GM12878 (cell line): Measurements from ENCODE around the gene TIE1. TPM values are rescaled to one million over a fixed set of nuclear protein-coding genes. Genes with fewer than 3 reads are reported as not detected.

Experiments
- ATAC-seq: fragments of 200-7000 bp; cut with Tn5 transposase; 3 replicates; pipeline ENCODE4 v1.9.1; 2020; ENCODE audit warnings: mild to moderate bottlenecking, moderate library complexity
- BruUV-seq: library from RNA; stranded (reverse); fragments of 400-500 nt; replicated peaks from 2 replicates; lab custom pipeline; 2021; lab: Mats Ljungman, UMichigan
- CTCF ChIA-PET: fragments of 300-600 bp; sonication (Branson Sonifier 250); formaldehyde crosslinking; extraction: SDS; loops from one replicate; lab custom pipeline; 2021; ENCODE audit warnings: inconsistent platforms; lab: Yijun Ruan, JAX
- POLR2A ChIA-PET: fragments of 350-600 bp; formaldehyde crosslinking; extraction: SDS; loops from one replicate; lab custom pipeline; 2021; ENCODE audit warnings: inconsistent platforms; lab: Charles Lee
- RAD21 ChIA-PET: fragments of 300-600 bp; sonication (Branson Sonifier 250); formaldehyde crosslinking; loops from one replicate; lab custom pipeline; 2023; ENCODE audit warnings: antibody characterized with exemption; ENCODE audit not compliant: unreplicated experiment; lab: Charles Lee
- SMC1A ChIA-PET: fragments of 300-600 bp; sonication (Branson Sonifier 250); formaldehyde crosslinking; loops from one replicate; lab custom pipeline; 2023; ENCODE audit not compliant: unreplicated experiment, uncharacterized antibody; lab: Charles Lee
- DNase-seq: peaks from one replicate; pipeline ENCODE4 v3.0.0-alpha.2; 2011; ENCODE audit warnings: low read depth, low spot score
- FAIRE-seq: peaks from 3 replicates; lab custom pipeline; 2011; peaks lifted over from hg19 to GRCh38; lab: Jason Lieb, UNC
- H2AFZ ChIP-seq: 2 replicates; pipeline ENCODE4 v1.6.0; 2011; ENCODE audit warnings: low read depth, low read length, control low read depth; ENCODE audit not compliant: control insufficient read depth
- H3K27ac ChIP-seq: 2 replicates; pipeline ENCODE4 v1.5.1; 2011; ENCODE audit warnings: control low read depth; ENCODE audit not compliant: control insufficient read depth, insufficient read depth
- H3K27me3 ChIP-seq, 2 experiments: replicated peaks in 1 of 2; 2 replicates each; pipeline versions ENCODE4 v1.6.0 to v1.6.1; 2011; ENCODE audit warnings: low read length in 1 of 2; ENCODE audit not compliant: control insufficient read depth in 2 of 2, insufficient read depth in 2 of 2
- H3K36me3 ChIP-seq, 2 experiments: 2 replicates each; pipeline ENCODE4 v1.5.1; 2011; ENCODE audit warnings: low read length in 1 of 2; ENCODE audit not compliant: control insufficient read depth in 2 of 2, insufficient read depth in 2 of 2
- H3K4me1 ChIP-seq: 2 replicates; pipeline ENCODE4 v1.6.1; 2011; ENCODE audit warnings: mild to moderate bottlenecking, low read length, moderate library complexity, mixed read lengths; ENCODE audit not compliant: control insufficient read depth, insufficient read depth
- H3K4me2 ChIP-seq: 2 replicates; pipeline ENCODE4 v1.6.0; 2011; ENCODE audit warnings: control low read depth; ENCODE audit not compliant: control insufficient read depth, insufficient read depth
- H3K4me3 ChIP-seq: fragments of 200-600 bp; sonication (generic); 2 replicates; pipeline ENCODE4 v1.5.1; 2016
- H3K79me2 ChIP-seq: 2 replicates; pipeline ENCODE4 v1.6.0; 2011; ENCODE audit warnings: low read length; ENCODE audit not compliant: control insufficient read depth, insufficient read depth
- H3K9ac ChIP-seq: 2 replicates; pipeline ENCODE4 v1.8.0; 2011; ENCODE audit warnings: low read length, control low read depth, mixed read lengths; ENCODE audit not compliant: control insufficient read depth, insufficient read depth
- H3K9me3 ChIP-seq: replicated peaks from 3 replicates; pipeline ENCODE4 v1.5.1; 2011; ENCODE audit warnings: mild to moderate bottlenecking, low read length; ENCODE audit not compliant: control insufficient read depth, insufficient read depth
- H4K20me1 ChIP-seq: 2 replicates; pipeline ENCODE4 v1.6.0; 2011; ENCODE audit not compliant: control insufficient read depth, insufficient read depth
- CEBPB ChIP-seq, 2 experiments: fragments of 150-350 bp in 1 of 2; IDR thresholded peaks; 2 replicates each; pipeline ENCODE4 v1.6.1; 2012 to 2014; ENCODE audit warnings: low read depth in 2 of 2, low read length in 2 of 2, borderline replicate concordance in 1 of 2, inconsistent platforms in 1 of 2
- CHD2 ChIP-seq: IDR thresholded peaks from 2 replicates; pipeline ENCODE4 v1.6.1; 2011; ENCODE audit warnings: low read depth, low read length, improper control_type of control experiment, borderline replicate concordance
- CHD4 ChIP-seq: fragments of 200-600 bp; sonication (generic); IDR thresholded peaks from 2 replicates; pipeline ENCODE4 v1.6.1; 2016; ENCODE audit warnings: mild to moderate bottlenecking
- HDAC2 ChIP-seq: fragments of 200-600 bp; sonication (generic); IDR thresholded peaks from 2 replicates; pipeline ENCODE4 v1.6.1; 2017
- KDM1A ChIP-seq: fragments of 200-600 bp; sonication (generic); IDR thresholded peaks from 2 replicates; pipeline ENCODE4 v1.6.1; 2016; ENCODE audit warnings: borderline replicate concordance
- NR2F1 ChIP-seq: fragments of 450-650 bp; conservative IDR thresholded peaks from 2 replicates; pipeline ENCODE4 v1.6.1; 2017; ENCODE audit warnings: mild to moderate bottlenecking
- NRF1 ChIP-seq: conservative IDR thresholded peaks from 2 replicates; pipeline ENCODE4 v1.6.1; 2011; ENCODE audit warnings: mild to moderate bottlenecking, low read depth, low read length, improper control_type of control experiment
- PAX5 ChIP-seq: IDR thresholded peaks from 2 replicates; pipeline ENCODE4 v1.6.1; 2011; ENCODE audit warnings: low read depth, low read length, borderline replicate concordance
- PRDM15 ChIP-seq: fragments of 450-650 bp; formaldehyde crosslinking; IDR thresholded peaks from 2 replicates; pipeline ENCODE4 v1.4.0; 2020; ENCODE audit warnings: mild to moderate bottlenecking, moderate library complexity
- RAD21 ChIP-seq: IDR thresholded peaks from 2 replicates; pipeline ENCODE4 v1.6.1; 2011; ENCODE audit warnings: mild to moderate bottlenecking, low read depth, low read length, moderate library complexity; ENCODE audit not compliant: insufficient read depth
- RCOR1 ChIP-seq: conservative IDR thresholded peaks from 2 replicates; pipeline ENCODE4 v1.6.1; 2012; ENCODE audit warnings: low read depth, low read length, improper control_type of control experiment
- SIN3A ChIP-seq: IDR thresholded peaks from 2 replicates; pipeline ENCODE4 v1.6.1; 2012; ENCODE audit warnings: low read depth, low read length, improper control_type of control experiment
- STAT1 ChIP-seq: fragments of 450-650 bp; conservative IDR thresholded peaks from 2 replicates; pipeline ENCODE4 v1.6.1; 2014; ENCODE audit warnings: antibody characterized with exemption, mild to moderate bottlenecking
- TAF1 ChIP-seq: IDR thresholded peaks from 2 replicates; pipeline ENCODE4 v1.6.1; 2011; ENCODE audit warnings: mild to moderate bottlenecking, low read depth, low read length, borderline replicate concordance
- USF2 ChIP-seq: IDR thresholded peaks from 2 replicates; pipeline ENCODE4 v1.6.1; 2011; ENCODE audit warnings: low read depth, low read length, improper control_type of control experiment, borderline replicate concordance
- ZNF24 ChIP-seq: fragments of 450-650 bp; IDR thresholded peaks from 2 replicates; pipeline ENCODE4 v1.6.1; 2017; ENCODE audit warnings: antibody characterized with exemption, mild to moderate bottlenecking
- WGBS: methylation state at CpG from one replicate; pipeline ENCODE4 v1.1.6; 2016; ENCODE audit warnings: low lambda C conversion rate; ENCODE audit not compliant: insufficient replicate concordance, insufficient coverage; ENCODE audit errors: missing lambda C conversion rate; 5-methylcytosine and 5-hydroxymethylcytosine counted together
- in situ Hi-C: fragments of 300-500 bp; cut with MboI; formaldehyde crosslinking; loops from 9 replicates; pipeline ENCODE4 v1.14.3; 2018; ENCODE audit warnings: mixed read lengths
- intact Hi-C: fragments of 100-400 bp; cut with micrococcal nuclease; formaldehyde crosslinking; loops from one replicate; pipeline ENCODE4 v1.14.2; 2022; ENCODE audit not compliant: unreplicated experiment
- polyA plus RNA-seq, 11 experiments: library from polyadenylated mRNA; depleted of rRNA in 4 of 11; unstranded in 6 of 11; stranded (reverse) in 5 of 11; fragments of >200 nt; fragmentation: Nextera tagmentation in 4 of 11; fragmentation: Illumina TruSeq in 1 of 11; extraction: Ambion mirVana in 4 of 11; extraction: Trizol in 1 of 11; gene quantifications; 1 replicate in 1 of 11; 2 replicates in 10 of 11; pipeline versions ENCODE4 v1.2.1 to v1.2.3, GENCODE V29; 2011 to 2016; ENCODE audit warnings: inconsistent platforms in 2 of 11, missing spikeins in 2 of 11, low read depth in 1 of 11
- total RNA-seq, 4 experiments: library from RNA; depleted of rRNA in 3 of 4; stranded (reverse); fragments of >200 nt in 3 of 4; fragmentation: Illumina TruSeq in 1 of 4; extraction: Trizol in 1 of 4; gene quantifications; 2 replicates each; pipeline versions ENCODE4 v1.2.1 to v1.2.3, GENCODE V29; 2013 to 2021

The TIE1 gene
- total and polyA plus RNA-seq, 10 of the 15 experiments (the other 5 are each of a cell fraction or from before 2014, with no cell fraction given) = 0.26 to 3.9 (median 1.3) TPM

DNA sequence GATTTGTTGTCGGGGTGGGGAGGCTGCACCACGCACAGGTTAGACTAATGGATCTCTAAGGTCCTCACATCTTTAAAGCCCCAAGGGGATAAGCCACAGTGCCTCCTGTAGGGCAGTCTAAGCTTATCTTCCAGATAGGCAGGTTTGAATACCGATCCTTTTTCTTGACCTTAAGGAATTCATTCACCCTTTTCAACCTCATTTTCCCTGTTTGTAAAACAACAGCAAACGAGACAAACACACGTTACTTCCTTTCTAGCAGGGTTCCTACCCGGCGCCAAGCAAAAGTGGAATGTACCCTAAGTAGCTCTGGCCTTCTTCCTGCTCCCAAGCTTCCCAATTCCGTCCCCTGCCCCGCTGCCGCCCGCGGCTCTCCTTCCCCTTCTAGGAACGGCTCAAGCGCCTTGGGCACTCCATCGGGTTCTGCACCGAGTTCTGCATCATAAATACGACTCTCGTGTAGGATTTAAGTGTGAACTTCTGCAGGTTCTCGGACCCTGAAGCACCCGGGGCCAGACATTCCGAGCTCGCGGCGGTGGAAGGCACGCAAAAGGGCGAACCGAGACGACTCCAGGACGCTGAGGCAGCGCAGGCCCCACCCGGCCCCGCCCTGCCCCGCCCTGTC lies 57.5 kb downstream of the TIE1 start (continued):
- TF ChIP-seq RAD21 = peak; percentile 57
- no peak for TF ChIP-seq KDM1A
- peak; percentile 57; the same call in 1 of the 2 replicates for TF ChIP-seq NR2F1
- TF ChIP-seq RCOR1 = no peak

DNA sequence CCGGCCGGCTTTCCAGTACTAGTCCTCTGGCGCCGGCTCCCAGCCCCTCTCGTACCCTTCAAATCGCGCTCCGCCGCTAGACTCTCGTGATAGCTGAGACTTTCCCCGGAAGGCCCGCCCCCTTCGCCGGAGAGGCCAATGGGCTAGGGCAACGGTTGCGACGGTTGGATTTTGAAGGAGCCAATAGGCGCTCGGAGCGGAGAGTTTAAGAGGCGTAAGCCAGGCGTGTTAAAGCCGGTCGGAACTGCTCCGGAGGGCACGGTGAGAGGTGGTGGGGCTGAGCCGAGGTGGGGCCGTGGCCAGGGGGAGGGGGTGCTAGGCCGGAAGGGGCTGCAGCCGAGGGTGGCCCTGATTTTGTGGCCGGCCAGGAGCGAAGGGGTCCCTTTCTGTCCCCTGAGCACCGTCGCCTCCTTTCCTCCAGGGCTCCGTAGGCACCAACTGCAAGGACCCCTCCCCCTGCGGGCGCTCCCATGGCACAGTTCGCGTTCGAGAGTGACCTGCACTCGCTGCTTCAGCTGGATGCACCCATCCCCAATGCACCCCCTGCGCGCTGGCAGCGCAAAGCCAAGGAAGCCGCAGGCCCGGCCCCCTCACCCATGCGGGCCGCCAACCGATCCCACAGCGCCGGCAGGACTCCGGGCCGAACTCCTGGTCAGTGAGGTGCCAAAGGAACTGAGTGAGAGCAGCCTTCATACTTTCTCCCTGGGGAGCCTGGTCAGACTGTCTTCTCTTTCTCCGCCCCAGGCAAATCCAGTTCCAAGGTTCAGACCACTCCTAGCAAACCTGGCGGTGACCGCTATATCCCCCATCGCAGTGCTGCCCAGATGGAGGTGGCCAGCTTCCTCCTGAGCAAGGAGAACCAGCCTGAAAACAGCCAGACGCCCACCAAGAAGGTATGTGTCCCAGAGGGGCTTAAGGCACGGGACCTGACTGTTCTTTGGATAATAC lies 58.2 kb downstream of the TIE1 start, which contains the start of gene CDC20:
CDC20 (plus strand) TSS at position 236 of the 948 bp plus-strand sequence; CDS start at position 471, 235 bp downstream.
- H2AFZ ChIP-seq = peak within 1 kb of the TSS; percentile 92
- CTCF ChIA-PET = interaction anchor here (1.0 to 3.1 kb wide), 9 partner anchors 9 to 140 kb away, joined by 3 to 44 read pairs (median 6); partner anchors contain the start of genes ELOVL1, HYI, MED8 and SZT2
- H3K27ac ChIP-seq = peak within 1 kb of the TSS; percentile 87
- peaks cover 10% of the 10 kb centered on the region for H3K4me1 ChIP-seq
- ATAC-seq = peak; percentile 98
- H4K20me1 ChIP-seq = no peaks in the 10 kb centered on the region
- RAD21 ChIA-PET = interaction anchor here (0.7 to 3.2 kb wide), 16 partner anchors 9 to 446 kb away, joined by 3 to 49 read pairs (median 6); partner anchors contain the start of gene ELOVL1
- H3K36me3 ChIP-seq = peaks cover 11 to 13% of the 10 kb centered on the region in 2 experiments
- WGBS = under 1% methylated on average over 43 of the region's 59 CpGs
- no peaks in the 10 kb centered on the region for H3K27me3 ChIP-seq
- peak within 1 kb of the TSS; percentile 92 for H3K4me3 ChIP-seq
- in situ Hi-C loops = no loop called here
- SMC1A ChIA-PET = interaction anchor here (0.7 to 4.5 kb wide), 11 partner anchors 9 to 135 kb away, joined by 3 to 26 read pairs (median 6); partner anchors contain the start of genes ELOVL1, MED8 and SZT2
- POLR2A ChIA-PET = interaction anchor here (1.0 to 3.0 kb wide), 8 partner anchors 9 to 291 kb away, joined by 3 to 25 read pairs (median 6); partner anchors contain the start of genes ELOVL1, KDM4A, MED8 and SZT2
- TSS peak; percentile 84 for BruUV-seq
- H3K9ac ChIP-seq = peak within 1 kb of the TSS; percentile 95
- DNase-seq = peak; percentile 89
- intact Hi-C loops = loop anchor here (2.0 kb wide), 1 partner anchor 120 kb away; no protein-coding TSS in a partner anchor
- H3K79me2 ChIP-seq = peaks cover 36% of the 10 kb centered on the region
- H3K9me3 ChIP-seq = no peaks in the 10 kb centered on the region
- peak; percentile 62 for FAIRE-seq
- peak within 1 kb of the TSS; percentile 96 for H3K4me2 ChIP-seq
- TF ChIP-seq USF2 (no peak), NRF1 (no peak), TAF1 (no peak), CHD4 (no peak), CHD2 (peak; percentile 99), CEBPB (IDR thresholded peaks at IDR 0.05; ENCODE audit: borderline replicate concordance in 1 of 2, low read depth in 2 of 2, low read length in 2 of 2) (no peak), PAX5 (peak; percentile 60; the same call in 1 of the 2 replicates), HDAC2 (peak; percentile 90; the same call in 1 of the 2 replicates), ZNF24 (no peak), PRDM15 (CRISPR knock-in tag) (no peak), SIN3A (peak; percentile 99), STAT1 (no peak)
